HepG2 (cell line): ENCODE data around the gene RANBP2. TPM values are rescaled to one million over a fixed set of nuclear protein-coding genes. Genes with fewer than 3 reads are reported as not detected.
A peak's percentile ranks its signal among the peaks of the same experiment; 100 is the strongest.

Experiments
- ATAC-seq: fragments of 200-7000 bp; cut with Tn5 transposase; 3 replicates; pipeline ENCODE4 v1.9.1; 2020; ENCODE audit warnings: mild to moderate bottlenecking, moderate library complexity
- Bru-seq: library from RNA; stranded (reverse); fragments of 400-500 nt; gene quantifications from one replicate; lab custom pipeline; 2021; lab: Mats Ljungman, UMichigan
- BruChase-seq, 2 experiments: library from RNA; stranded (reverse); fragments of 400-500 nt; gene quantifications; one replicate each; lab custom pipeline; 2021; lab: Mats Ljungman, UMichigan
- BruUV-seq: library from RNA; stranded (reverse); fragments of 400-500 nt; replicated peaks from 2 replicates; lab custom pipeline; 2021; lab: Mats Ljungman, UMichigan
- CTCF ChIA-PET: fragments of 300-600 bp; formaldehyde crosslinking; extraction: SDS; loops from one replicate; lab custom pipeline; 2021; ENCODE audit warnings: low total read pairs, inconsistent platforms, low intra/inter-chr PET ratio; lab: Yijun Ruan, JAX
- POLR2A ChIA-PET: fragments of 350-600 bp; sonication (Branson Sonifier 250); formaldehyde crosslinking; loops from one replicate; lab custom pipeline; 2020; ENCODE audit warnings: antibody characterized with exemption, inconsistent platforms; lab: Yijun Ruan, JAX
- DNase-seq: peaks from one replicate; pipeline ENCODE4 v3.0.0-alpha.2; 2015; ENCODE audit warnings: low spot score
- FAIRE-seq: peaks from 3 replicates; lab custom pipeline; 2011; peaks lifted over from hg19 to GRCh38; lab: Jason Lieb, UNC
- H2AFZ ChIP-seq: one replicate; pipeline ENCODE4 v1.6.1; 2011; ENCODE audit warnings: low read length, inconsistent platforms
- H3K27ac ChIP-seq: fragments of 300-600 bp; 3 replicates; pipeline ENCODE4 v1.8.0; 2011; ENCODE audit warnings: mixed run types, mild to moderate bottlenecking, mixed read lengths, low read length, inconsistent platforms; ENCODE audit not compliant: insufficient read depth; ENCODE audit errors: extremely low read length
- H3K27me3 ChIP-seq, 2 experiments: fragments of 200-600 bp in 1 of 2; 2 replicates in 1 of 2; 3 replicates in 1 of 2; pipeline versions ENCODE4 v1.6.0 to v1.8.0; 2011; ENCODE audit warnings: low read length in 2 of 2, mild to moderate bottlenecking in 2 of 2, moderate library complexity in 2 of 2, inconsistent platforms in 1 of 2; ENCODE audit not compliant: insufficient read depth in 2 of 2, control insufficient read depth in 1 of 2
- H3K36me3 ChIP-seq, 2 experiments: fragments of 200-600 bp in 1 of 2; replicated peaks in 1 of 2; 2 replicates in 1 of 2; 3 replicates in 1 of 2; pipeline versions ENCODE4 v1.5.1 to v1.8.0; 2011; ENCODE audit warnings: low read length in 2 of 2, inconsistent platforms in 1 of 2; ENCODE audit not compliant: insufficient read depth in 2 of 2, control insufficient read depth in 1 of 2
- H3K4me1 ChIP-seq: 2 replicates; pipeline ENCODE4 v1.5.1; 2012; ENCODE audit warnings: low read length, inconsistent platforms; ENCODE audit not compliant: insufficient read depth
- H3K4me2 ChIP-seq: 2 replicates; pipeline ENCODE4 v1.6.0; 2011; ENCODE audit warnings: low read depth, low read length, inconsistent platforms
- H3K4me3 ChIP-seq, 3 experiments: fragments of 200-600 bp in 1 of 3; sonication (generic), shearing (Covaris generic) in 1 of 3; replicated peaks in 1 of 3; 2 replicates each; pipeline ENCODE4 v1.5.1; 2011 to 2016; ENCODE audit warnings: low read length in 3 of 3, inconsistent platforms in 2 of 3, low read depth in 2 of 3, mild to moderate bottlenecking in 2 of 3, control low read depth in 1 of 3, mixed read lengths in 1 of 3; ENCODE audit not compliant: insufficient read depth in 1 of 3
- H3K79me2 ChIP-seq: one replicate; pipeline ENCODE4 v1.6.1; 2011; ENCODE audit warnings: low read length, inconsistent platforms; ENCODE audit not compliant: insufficient read depth
- H3K9ac ChIP-seq: 2 replicates; pipeline ENCODE4 v1.6.0; 2011; ENCODE audit warnings: mild to moderate bottlenecking, low read depth, low read length, inconsistent platforms; ENCODE audit not compliant: insufficient read depth
- H3K9me3 ChIP-seq: 2 replicates; pipeline ENCODE4 v1.5.1; 2012; ENCODE audit warnings: mild to moderate bottlenecking, low read length
- H4K20me1 ChIP-seq: 2 replicates; pipeline ENCODE4 v1.6.0; 2011; ENCODE audit warnings: inconsistent platforms, mild to moderate bottlenecking, low read length, moderate library complexity; ENCODE audit not compliant: insufficient read depth
- HMG20A ChIP-seq: IDR thresholded peaks from 2 replicates; pipeline ENCODE4 v1.6.1; 2016; ENCODE audit warnings: borderline replicate concordance
- KDM2A ChIP-seq: sonication (generic); formaldehyde crosslinking; IDR thresholded peaks from 2 replicates; pipeline ENCODE4 v1.4.0; 2020; ENCODE audit warnings: low read depth, missing genetic modification reagents, borderline replicate concordance
- MLLT10 ChIP-seq: sonication (generic); formaldehyde crosslinking; IDR thresholded peaks from 2 replicates; pipeline ENCODE4 v1.4.0; 2020; ENCODE audit warnings: missing genetic modification reagents
- MNT ChIP-seq: fragments of 450-650 bp; IDR thresholded peaks from 2 replicates; pipeline ENCODE4 v1.6.1; 2016
- NFIB ChIP-seq: sonication (generic); formaldehyde crosslinking; IDR thresholded peaks from 2 replicates; pipeline ENCODE4 v1.9.0; 2021; ENCODE audit warnings: missing genetic modification reagents, mild to moderate bottlenecking, borderline replicate concordance
- SNAPC5 ChIP-seq: sonication (generic); formaldehyde crosslinking; IDR thresholded peaks from 2 replicates; pipeline ENCODE4 v1.8.1; 2023; ENCODE audit warnings: mild to moderate bottlenecking, missing genetic modification reagents, borderline replicate concordance
- SPEN ChIP-seq: sonication (generic); formaldehyde crosslinking; IDR thresholded peaks from 2 replicates; pipeline ENCODE4 v1.5.1; 2020; ENCODE audit warnings: low read depth, mild to moderate bottlenecking, missing genetic modification reagents
- TRIM24 ChIP-seq: sonication (generic); formaldehyde crosslinking; IDR thresholded peaks from 2 replicates; pipeline ENCODE4 v1.8.0; 2022; ENCODE audit warnings: mild to moderate bottlenecking, missing genetic modification reagents
- ZNF772 ChIP-seq: sonication (generic); formaldehyde crosslinking; IDR thresholded peaks from 2 replicates; pipeline ENCODE4 v1.5.0; 2020; ENCODE audit warnings: mild to moderate bottlenecking, missing genetic modification reagents
- WGBS: methylation state at CpG from one replicate; pipeline ENCODE4 v1.1.6; 2017; ENCODE audit warnings: low lambda C conversion rate; 5-methylcytosine and 5-hydroxymethylcytosine counted together
- in situ Hi-C: cut with HindIII; loops from 2 replicates; pipeline ENCODE4 v1.10.0; 2017; ENCODE audit warnings: low pct_unique_long_range_greater_than_20kb; ENCODE audit not compliant: extremely low pct_ligation_motif_present
- intact Hi-C: fragments of 100-400 bp; cut with micrococcal nuclease; formaldehyde crosslinking; loops from one replicate; pipeline ENCODE4 v1.10.0; 2022; ENCODE audit not compliant: unreplicated experiment
- long read RNA-seq, 2 experiments: library from RNA in 1 of 2; library from polyadenylated mRNA in 1 of 2; stranded (forward) in 1 of 2; unstranded in 1 of 2; transcript quantifications; one replicate each; pipeline ENCODE4 v2.0.0, GENCODE V29; 2019 to 2022
- polyA minus RNA-seq, 3 experiments: library from RNA; depleted of rRNA, polyadenylated mRNA; stranded (reverse); fragments of >200 nt; gene quantifications; 2 replicates each; pipeline ENCODE4 v1.2.3, GENCODE V29; 2011; ENCODE audit warnings: low replicate concordance in 1 of 3
- polyA plus RNA-seq, 8 experiments: library from polyadenylated mRNA; depleted of rRNA in 3 of 8; stranded (reverse) in 7 of 8; unstranded in 1 of 8; fragments of >200 nt; fragmentation: Illumina TruSeq in 4 of 8; extraction: Trizol in 4 of 8; gene quantifications; 2 replicates each; pipeline versions ENCODE4 v1.2.1 to v1.2.3, GENCODE V29; 2011 to 2016; ENCODE audit warnings: low read depth in 4 of 8, missing spikeins in 1 of 8, mixed read lengths in 1 of 8; ENCODE audit not compliant: insufficient read depth in 1 of 8
- total RNA-seq, 5 experiments: library from RNA; depleted of rRNA; stranded (reverse); fragments of >200 nt; fragmentation: Illumina TruSeq; extraction: Trizol; gene quantifications; 2 replicates each; pipeline ENCODE4 v1.2.3, GENCODE V29; 2016; ENCODE audit warnings: low read depth in 1 of 5
- TF ChIP-seq, protein P1 (sequence below): IDR thresholded peaks from 2 replicates; pipeline ENCODE4 v1.6.1; 2016
- TF ChIP-seq, protein P2 (sequence below): sonication (generic); formaldehyde crosslinking; IDR thresholded peaks from 2 replicates; pipeline ENCODE4 v1.4.0; 2020; ENCODE audit warnings: missing genetic modification reagents, borderline replicate concordance

RANBP2 gene
- total RNA-seq (2016; rRNA removed; fragmentation: Illumina TruSeq; extraction: Trizol) (87.0 and 151 TPM in 2 replicates), polyA plus RNA-seq (2011; rRNA removed) (10.3 and 12.2 TPM in 2 replicates), polyA minus RNA-seq (2011; rRNA and poly(A)+ RNA removed; ENCODE audit: low replicate concordance) (10.9 and 13.0 TPM in 2 replicates), Bru-seq, nascent RNA (percentile 95 among the genes with signal in this experiment), BruChase-seq, experiment 1, labeled RNA remaining after a 6-hour chase (percentile 97 among the genes with signal in this experiment), BruChase-seq, experiment 2, labeled RNA remaining after a 2-hour chase (percentile 97 among the genes with signal in this experiment)
- 7.0 and 7.6 TPM in 2 replicates for total RNA-seq (2016; cell fraction: cytosol; rRNA removed; fragmentation: Illumina TruSeq; extraction: Trizol; ENCODE audit: low read depth)
- 82.5 and 142 TPM in 2 replicates for total RNA-seq (2016; cell fraction: insoluble cytoplasmic fraction; rRNA removed; fragmentation: Illumina TruSeq; extraction: Trizol)
- 13.7 and 15.9 TPM in 2 replicates for total RNA-seq (2016; cell fraction: membrane; rRNA removed; fragmentation: Illumina TruSeq; extraction: Trizol)
- total RNA-seq (2016; cell fraction: nucleus; rRNA removed; fragmentation: Illumina TruSeq; extraction: Trizol): 111 and 112 TPM in 2 replicates
- polyA plus RNA-seq (2011; cell fraction: cytosol; rRNA removed): 3.7 and 6.3 TPM in 2 replicates
- 18.3 and 24.1 TPM in 2 replicates for polyA plus RNA-seq (2011; cell fraction: nucleus; rRNA removed)
- 28.2 and 32.4 TPM in 2 replicates for polyA plus RNA-seq (2012)
- 0.76 and 0.92 TPM in 2 replicates for polyA plus RNA-seq (2016; cell fraction: cytosol; fragmentation: Illumina TruSeq; extraction: Trizol; ENCODE audit: low read depth)
- 43.1 and 45.0 TPM in 2 replicates for polyA plus RNA-seq (2016; cell fraction: insoluble cytoplasmic fraction; fragmentation: Illumina TruSeq; extraction: Trizol; ENCODE audit: low read depth)
- polyA plus RNA-seq (2016; cell fraction: membrane; fragmentation: Illumina TruSeq; extraction: Trizol; ENCODE audit: low read depth): 2.0 and 2.6 TPM in 2 replicates
- polyA plus RNA-seq (2016; cell fraction: nucleus; fragmentation: Illumina TruSeq; extraction: Trizol; ENCODE audit: insufficient read depth, low read depth): 51.9 and 60.3 TPM in 2 replicates
- polyA minus RNA-seq (2011; cell fraction: cytosol; rRNA and poly(A)+ RNA removed): 30.9 and 34.0 TPM in 2 replicates
- polyA minus RNA-seq (2011; cell fraction: nucleus; rRNA and poly(A)+ RNA removed): 125 and 134 TPM in 2 replicates
- long read RNA-seq, experiment 1, partial matches to known transcripts: 7 of 10 reads
- long read RNA-seq, experiment 1, other reads (novel, unspliced or antisense): 3 of 10 reads
- long read RNA-seq, experiment 2, full-length matches to known transcripts: 6 of 58 reads
- long read RNA-seq, experiment 2, partial matches to known transcripts: 40 of 58 reads
- long read RNA-seq, experiment 2, other reads (novel, unspliced or antisense): 12 of 58 reads

DNA sequence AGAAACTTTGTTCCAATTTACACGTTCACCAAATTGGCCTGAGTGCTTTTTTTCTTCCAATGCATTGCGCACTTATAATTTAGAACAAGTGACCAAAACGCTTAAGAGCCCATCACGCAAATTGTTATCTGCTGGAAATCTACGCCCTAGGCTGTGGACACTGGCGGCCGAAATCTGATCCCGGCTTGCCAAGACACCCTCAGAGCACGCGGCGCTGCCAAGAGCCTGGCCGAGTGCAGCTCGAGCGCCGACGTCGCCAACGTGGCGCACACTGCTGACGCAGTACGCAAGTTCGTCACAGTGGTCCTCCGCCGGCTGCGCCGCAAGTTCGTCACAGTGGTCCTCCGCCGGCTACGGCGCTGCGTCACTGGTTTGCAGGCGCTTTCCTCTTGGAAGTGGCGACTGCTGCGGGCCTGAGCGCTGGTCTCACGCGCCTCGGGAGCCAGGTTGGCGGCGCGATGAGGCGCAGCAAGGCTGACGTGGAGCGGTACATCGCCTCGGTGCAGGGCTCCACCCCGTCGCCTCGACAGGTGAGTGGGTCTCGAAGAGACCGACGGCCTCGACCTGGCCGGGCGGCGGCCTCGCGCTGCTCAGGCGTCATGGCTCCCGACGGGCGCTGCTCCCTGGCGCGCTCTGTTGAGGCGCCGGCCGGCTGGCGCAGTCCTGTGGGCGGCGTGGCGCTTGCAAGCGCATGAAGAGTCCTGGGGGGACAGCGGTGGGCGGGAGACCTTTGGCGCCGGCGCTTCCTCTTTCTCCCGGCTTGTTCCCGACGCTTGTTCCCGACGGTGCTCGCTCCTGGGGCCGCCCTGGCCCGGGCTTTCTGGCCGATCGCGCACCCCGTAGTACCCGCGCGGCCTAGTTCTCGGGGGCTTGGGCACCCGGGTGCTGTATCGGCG lies at the start of gene RANBP2:
RANBP2 (plus strand) TSS at position 334 of the 896 bp plus-strand sequence; CDS start at position 459, 125 bp downstream.
- Histone ChIP-seq H3K27ac (peak within 1 kb of the TSS; percentile 78), H2AFZ (peak within 1 kb of the TSS; percentile 21), H3K4me1 (peaks cover 62% of the 10 kb centered on the region), H3K79me2 (peaks cover 39% of the 10 kb centered on the region), H4K20me1 (peaks cover 5% of the 10 kb centered on the region; the same call in 1 of the 2 replicates), H3K36me3 (no peaks in the 10 kb centered on the region), H3K4me2 (peak within 1 kb of the TSS; percentile 76), H3K9ac (peak within 1 kb of the TSS; percentile 88), H3K4me3 (peak within 1 kb of the TSS; percentile 59 to 94 (median 83)), H3K27me3 (no peaks in the 10 kb centered on the region), H3K9me3 (no peaks in the 10 kb centered on the region)
- in situ Hi-C loops: no loop called here
- ChIA-PET CTCF (no interaction called here), POLR2A (interaction anchor here (1.0 to 1.8 kb wide), 2 partner anchors 18 to 24 kb away, joined by 3 to 6 read pairs; no protein-coding TSS in a partner anchor)
- WGBS: 2% methylated on average over 51 of the region's 97 CpGs
- ATAC-seq: peak; percentile 94
- intact Hi-C loops: loop anchor here (2.0 kb wide), 1 partner anchor 67 kb away; the partner anchor contains the start of gene CCDC138
- peak; percentile 93 for DNase-seq
- FAIRE-seq: peak; percentile 18
- no TSS peak for BruUV-seq
- peak; percentile 53; the same call in 1 of the 2 replicates for TF ChIP-seq HMG20A
- TF ChIP-seq ZNF772 (CRISPR knock-in tag): peak; percentile 97
- TF ChIP-seq MNT: peak; percentile 57; the same call in 1 of the 2 replicates
- peak; percentile 100 for TF ChIP-seq SPEN (CRISPR knock-in tag)
- peak; percentile 23; the same call in 1 of the 2 replicates for TF ChIP-seq NFIB
- TF ChIP-seq, protein P1, sequence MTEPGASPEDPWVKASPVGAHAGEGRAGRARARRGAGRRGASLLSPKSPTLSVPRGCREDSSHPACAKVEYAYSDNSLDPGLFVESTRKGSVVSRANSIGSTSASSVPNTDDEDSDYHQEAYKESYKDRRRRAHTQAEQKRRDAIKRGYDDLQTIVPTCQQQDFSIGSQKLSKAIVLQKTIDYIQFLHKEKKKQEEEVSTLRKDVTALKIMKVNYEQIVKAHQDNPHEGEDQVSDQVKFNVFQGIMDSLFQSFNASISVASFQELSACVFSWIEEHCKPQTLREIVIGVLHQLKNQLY (CRISPR knock-in tag): peak; percentile 85
- TF ChIP-seq TRIM24 (CRISPR knock-in tag): no peak
- TF ChIP-seq SNAPC5 (CRISPR knock-in tag): peak; percentile 87
- peak; percentile 99 for TF ChIP-seq KDM2A (CRISPR knock-in tag)
- TF ChIP-seq MLLT10: no peak; the same call in 1 of the 2 replicates
- TF ChIP-seq, protein P2, sequence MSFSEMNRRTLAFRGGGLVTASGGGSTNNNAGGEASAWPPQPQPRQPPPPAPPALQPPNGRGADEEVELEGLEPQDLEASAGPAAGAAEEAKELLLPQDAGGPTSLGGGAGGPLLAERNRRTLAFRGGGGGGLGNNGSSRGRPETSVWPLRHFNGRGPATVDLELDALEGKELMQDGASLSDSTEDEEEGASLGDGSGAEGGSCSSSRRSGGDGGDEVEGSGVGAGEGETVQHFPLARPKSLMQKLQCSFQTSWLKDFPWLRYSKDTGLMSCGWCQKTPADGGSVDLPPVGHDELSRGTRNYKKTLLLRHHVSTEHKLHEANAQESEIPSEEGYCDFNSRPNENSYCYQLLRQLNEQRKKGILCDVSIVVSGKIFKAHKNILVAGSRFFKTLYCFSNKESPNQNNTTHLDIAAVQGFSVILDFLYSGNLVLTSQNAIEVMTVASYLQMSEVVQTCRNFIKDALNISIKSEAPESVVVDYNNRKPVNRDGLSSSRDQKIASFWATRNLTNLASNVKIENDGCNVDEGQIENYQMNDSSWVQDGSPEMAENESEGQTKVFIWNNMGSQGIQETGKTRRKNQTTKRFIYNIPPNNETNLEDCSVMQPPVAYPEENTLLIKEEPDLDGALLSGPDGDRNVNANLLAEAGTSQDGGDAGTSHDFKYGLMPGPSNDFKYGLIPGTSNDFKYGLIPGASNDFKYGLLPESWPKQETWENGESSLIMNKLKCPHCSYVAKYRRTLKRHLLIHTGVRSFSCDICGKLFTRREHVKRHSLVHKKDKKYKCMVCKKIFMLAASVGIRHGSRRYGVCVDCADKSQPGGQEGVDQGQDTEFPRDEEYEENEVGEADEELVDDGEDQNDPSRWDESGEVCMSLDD: peak; percentile 89
